Osteocyte (in vitro differentiated cells): Measurements from ENCODE around the gene DLG5. TPM values are rescaled to one million over a fixed set of nuclear protein-coding genes. Genes with fewer than 3 reads are reported as not detected.

Source experiments
- DNase-seq: peaks from one replicate; pipeline ENCODE4 v3.0.0; 2021; ENCODE audit warnings: mixed read lengths; ENCODE audit not compliant: unreplicated experiment; ENCODE audit errors: extremely low spot score
- H3K27ac Mint-ChIP-seq: one replicate; pipeline ENCODE4 v1.8.0; 2021; ENCODE audit warnings: mild to moderate bottlenecking, mixed read lengths; ENCODE audit not compliant: unreplicated experiment
- H3K27me3 Mint-ChIP-seq: one replicate; pipeline ENCODE4 v1.8.0; 2021; ENCODE audit warnings: mixed read lengths; ENCODE audit not compliant: unreplicated experiment
- H3K36me3 Mint-ChIP-seq: one replicate; pipeline ENCODE4 v1.8.0; 2021; ENCODE audit warnings: mixed read lengths; ENCODE audit not compliant: unreplicated experiment
- H3K4me1 Mint-ChIP-seq: one replicate; pipeline ENCODE4 v1.8.0; 2021; ENCODE audit warnings: mixed read lengths; ENCODE audit not compliant: unreplicated experiment
- H3K4me3 Mint-ChIP-seq: one replicate; pipeline ENCODE4 v1.8.0; 2021; ENCODE audit warnings: mild to moderate bottlenecking, moderate library complexity, mixed read lengths; ENCODE audit not compliant: unreplicated experiment
- H3K9me3 Mint-ChIP-seq: one replicate; pipeline ENCODE4 v1.8.0; 2021; ENCODE audit warnings: mixed read lengths; ENCODE audit not compliant: unreplicated experiment
- CTCF ChIP-seq: fragments of 200-600 bp; sonication (generic); IDR thresholded peaks from 2 replicates; pipeline ENCODE4 v1.5.0; 2021; ENCODE audit warnings: antibody characterized with exemption, mild to moderate bottlenecking, moderate library complexity
- total RNA-seq: library from RNA; stranded (reverse); gene quantifications from 2 replicates; pipeline ENCODE4 v1.2.1, GENCODE V29; 2021

DLG5 gene
- total RNA-seq, 1 donor from 2014 or later, result 69.8 TPM

- no peaks in the 10 kb centered on the region for H3K9me3 Mint-ChIP-seq
- H3K4me3 Mint-ChIP-seq, result no peak overlapping the region
- TF ChIP-seq CTCF, result no peak
- H3K36me3 Mint-ChIP-seq, result peaks cover 22% of the 10 kb centered on the region
- H3K27me3 Mint-ChIP-seq, result no peaks in the 10 kb centered on the region
- DNase-seq, result no peak
- no peak overlapping the region for H3K27ac Mint-ChIP-seq
- H3K4me1 Mint-ChIP-seq, result peaks cover 32% of the 10 kb centered on the region
Measured at GRCh38 chr10:77849039-77849664, 77.4 kb downstream of the DLG5 start.

GRCh38 chr10:77846718-77847311 is 79.7 kb downstream of the DLG5 start:
- H3K4me1 Mint-ChIP-seq, result peaks cover 32% of the 10 kb centered on the region
- peak overlapping the region; percentile 70 for H3K27ac Mint-ChIP-seq
- peak; percentile 93 for DNase-seq

GRCh38 chr10:77845451-77845850 is 81.1 kb downstream of the DLG5 start:
- Mint-ChIP-seq H3K9me3 (no peaks in the 10 kb centered on the region), H3K36me3 (peaks cover 19% of the 10 kb centered on the region), H3K4me1 (peaks cover 32% of the 10 kb centered on the region), H3K4me3 (peak overlapping the region; percentile 47), H3K27ac (peak overlapping the region; percentile 91), H3K27me3 (no peaks in the 10 kb centered on the region)
- TF ChIP-seq CTCF, result no peak
- DNase-seq, result no peak

More at GRCh38 chr10:77846718-77847311, 79.7 kb downstream of the DLG5 start:
- H3K4me3 Mint-ChIP-seq, result no peak overlapping the region
- peak; percentile 93 for TF ChIP-seq CTCF
- no peaks in the 10 kb centered on the region for H3K9me3 Mint-ChIP-seq
- no peaks in the 10 kb centered on the region for H3K27me3 Mint-ChIP-seq
- peaks cover 23% of the 10 kb centered on the region for H3K36me3 Mint-ChIP-seq

GRCh38 chr10:77844713-77845445 is 81.7 kb downstream of the DLG5 start:
- H3K4me1 Mint-ChIP-seq, result peaks cover 31% of the 10 kb centered on the region
- H3K36me3 Mint-ChIP-seq, result peaks cover 18% of the 10 kb centered on the region
- TF ChIP-seq CTCF, result no peak
- H3K4me3 Mint-ChIP-seq, result peak overlapping the region; percentile 47
- no peaks in the 10 kb centered on the region for H3K9me3 Mint-ChIP-seq
- no peaks in the 10 kb centered on the region for H3K27me3 Mint-ChIP-seq
- H3K27ac Mint-ChIP-seq, result peak overlapping the region; percentile 91
- no peak for DNase-seq

GRCh38 chr10:77844177-77844576 is 82.4 kb downstream of the DLG5 start:
- peaks cover 29% of the 10 kb centered on the region for H3K4me1 Mint-ChIP-seq
- DNase-seq, result no peak
- H3K36me3 Mint-ChIP-seq, result peaks cover 17% of the 10 kb centered on the region
- H3K27ac Mint-ChIP-seq, result peak overlapping the region; percentile 91
- H3K27me3 Mint-ChIP-seq, result no peaks in the 10 kb centered on the region
- no peak for TF ChIP-seq CTCF
- H3K4me3 Mint-ChIP-seq, result no peak overlapping the region
- no peaks in the 10 kb centered on the region for H3K9me3 Mint-ChIP-seq
